H1 (cell line): ENCODE data around the gene MPPED1. TPM values are rescaled to one million over a fixed set of nuclear protein-coding genes. Genes with fewer than 3 reads are reported as not detected.

Experiments used
- CTCF ChIA-PET: fragments of 300-600 bp; sonication (Branson Sonifier 250); formaldehyde crosslinking; loops from one replicate; lab custom pipeline; 2021; ENCODE audit not compliant: partially characterized antibody; lab: Charles Lee
- POLR2A ChIA-PET: fragments of 300-600 bp; sonication (Branson Sonifier 250); formaldehyde crosslinking; loops from one replicate; lab custom pipeline; 2021; ENCODE audit warnings: inconsistent platforms; ENCODE audit not compliant: partially characterized antibody; lab: Charles Lee
- DNase-seq, 2 experiments: peaks; one replicate each; pipeline versions ENCODE4 v3.0.0 to v3.0.0-alpha.2; 2010 to 2022; ENCODE audit warnings: low spot score in 2 of 2, low read depth in 1 of 2, mixed read lengths in 1 of 2
- FAIRE-seq: peaks from 2 replicates; lab custom pipeline; 2011; peaks lifted over from hg19 to GRCh38; lab: Jason Lieb, UNC
- H2AFZ ChIP-seq: 2 replicates; pipeline ENCODE4 v1.8.1; 2012; ENCODE audit warnings: low read length, inconsistent platforms
- H2AK5ac ChIP-seq: 2 replicates; pipeline ENCODE4 v1.6.1; 2013; ENCODE audit warnings: low read depth, low read length
- H2BK120ac ChIP-seq: replicated peaks from 2 replicates; pipeline ENCODE3; 2013; ENCODE audit warnings: low read depth, low read length, inconsistent platforms
- H2BK12ac ChIP-seq: 2 replicates; pipeline ENCODE4 v1.6.1; 2013; ENCODE audit warnings: low read depth, low read length
- H2BK15ac ChIP-seq: 2 replicates; pipeline ENCODE4 v1.6.1; 2013; ENCODE audit warnings: low read length
- H2BK20ac ChIP-seq: 2 replicates; pipeline ENCODE4 v1.6.1; 2013; ENCODE audit warnings: low read length
- H2BK5ac ChIP-seq: 2 replicates; pipeline ENCODE4 v1.6.1; 2013; ENCODE audit warnings: low read depth, low read length
- H3K14ac ChIP-seq: 2 replicates; pipeline ENCODE4 v1.6.1; 2013; ENCODE audit warnings: inconsistent platforms; ENCODE audit not compliant: insufficient read length
- H3K18ac ChIP-seq: 2 replicates; pipeline ENCODE4 v1.6.1; 2013; ENCODE audit warnings: low read length; ENCODE audit errors: extremely low read depth
- H3K23ac ChIP-seq: 2 replicates; pipeline ENCODE4 v1.6.1; 2013; ENCODE audit warnings: inconsistent platforms; ENCODE audit not compliant: insufficient read length
- H3K23me2 ChIP-seq: 2 replicates; pipeline ENCODE4 v1.6.1; 2013; ENCODE audit warnings: low read depth, low read length
- H3K27ac ChIP-seq: 2 replicates; pipeline ENCODE4 v1.6.1; 2011; ENCODE audit warnings: low read depth, low read length, inconsistent platforms
- H3K27me3 ChIP-seq, 4 experiments: replicated peaks in 1 of 4; 1 replicate in 1 of 4; 2 replicates in 3 of 4; pipeline versions ENCODE4 v1.6.1 to v1.8.1; 2011 to 2013; ENCODE audit warnings: low read length in 3 of 4, mild to moderate bottlenecking in 3 of 4, inconsistent platforms in 2 of 4, mixed read lengths in 2 of 4, moderate library complexity in 1 of 4; ENCODE audit not compliant: control insufficient read depth in 3 of 4, insufficient read depth in 3 of 4; ENCODE audit errors: extremely low read depth in 1 of 4
- H3K36me3 ChIP-seq, 4 experiments: 2 replicates each; pipeline versions ENCODE4 v1.6.1 to v1.8.1; 2011 to 2013; ENCODE audit warnings: mild to moderate bottlenecking in 4 of 4, low read length in 3 of 4, moderate library complexity in 2 of 4, control low read depth in 1 of 4, inconsistent platforms in 1 of 4; ENCODE audit not compliant: insufficient read depth in 4 of 4, control insufficient read depth in 2 of 4
- H3K4ac ChIP-seq: replicated peaks from 2 replicates; pipeline ENCODE3; 2013; ENCODE audit warnings: low read length, low read depth, mixed read lengths, inconsistent platforms; ENCODE audit not compliant: insufficient read length
- H3K4me1 ChIP-seq, 4 experiments: replicated peaks in 1 of 4; 1 replicate in 1 of 4; 2 replicates in 3 of 4; pipeline versions ENCODE4 v1.6.1 to v1.8.1; 2011 to 2013; ENCODE audit warnings: low read length in 3 of 4, inconsistent platforms in 2 of 4, mixed read lengths in 1 of 4; ENCODE audit not compliant: insufficient read depth in 4 of 4, control insufficient read depth in 3 of 4
- H3K4me2 ChIP-seq, 2 experiments: 2 replicates each; pipeline versions ENCODE4 v1.6.1 to v1.8.1; 2011 to 2013; ENCODE audit warnings: low read depth in 2 of 2, low read length in 2 of 2, control low read depth in 1 of 2, inconsistent platforms in 1 of 2, mild to moderate bottlenecking in 1 of 2; ENCODE audit not compliant: insufficient read depth in 1 of 2
- H3K4me3 ChIP-seq, 4 experiments: fragments of 200-600, 300-600 bp in 1 of 4; sonication (generic), shearing (Covaris generic), sonication (Bioruptor Twin) in 1 of 4; 2 replicates each; pipeline versions ENCODE4 v1.5.1 to v1.8.1; 2011 to 2016; ENCODE audit warnings: low read length in 4 of 4, low read depth in 3 of 4, control low read depth in 2 of 4, inconsistent platforms in 2 of 4, mild to moderate bottlenecking in 2 of 4, mixed read lengths in 1 of 4, moderate library complexity in 1 of 4; ENCODE audit not compliant: insufficient read depth in 2 of 4; ENCODE audit errors: extremely low read depth in 1 of 4
- H3K56ac ChIP-seq: replicated peaks from 2 replicates; pipeline ENCODE3; 2013; ENCODE audit warnings: low read depth, mild to moderate bottlenecking, mixed read lengths, low read length, inconsistent platforms; ENCODE audit not compliant: insufficient read length
- H3K79me1 ChIP-seq: 2 replicates; pipeline ENCODE4 v1.6.1; 2013; ENCODE audit warnings: low read depth, low read length, control low read depth
- H3K79me2 ChIP-seq, 2 experiments: 2 replicates each; pipeline versions ENCODE4 v1.6.1 to v1.8.1; 2012 to 2013; ENCODE audit warnings: low read length in 2 of 2, mild to moderate bottlenecking in 2 of 2, inconsistent platforms in 1 of 2; ENCODE audit not compliant: insufficient read depth in 2 of 2, control insufficient read depth in 1 of 2
- H3K9ac ChIP-seq, 4 experiments: replicated peaks in 1 of 4; 1 replicate in 1 of 4; 2 replicates in 3 of 4; pipeline versions ENCODE4 v1.6.1 to v1.8.1; 2011 to 2013; ENCODE audit warnings: low read depth in 3 of 4, low read length in 3 of 4, control low read depth in 2 of 4, mild to moderate bottlenecking in 2 of 4, moderate library complexity in 2 of 4, inconsistent platforms in 1 of 4; ENCODE audit errors: extremely low read depth in 1 of 4
- H3K9me3 ChIP-seq, 2 experiments: 2 replicates each; pipeline versions ENCODE4 v1.6.1 to v1.8.1; 2012 to 2013; ENCODE audit warnings: mild to moderate bottlenecking in 2 of 2, moderate library complexity in 2 of 2, control low read depth in 1 of 2, inconsistent platforms in 1 of 2, low read depth in 1 of 2, low read length in 1 of 2, mixed read lengths in 1 of 2; ENCODE audit not compliant: insufficient read depth in 2 of 2
- H4K20me1 ChIP-seq, 2 experiments: replicated peaks in 1 of 2; 2 replicates each; pipeline versions ENCODE3 to v1.8.1; 2011 to 2013; ENCODE audit warnings: inconsistent platforms in 2 of 2, low read length in 2 of 2, mild to moderate bottlenecking in 1 of 2; ENCODE audit not compliant: insufficient read depth in 2 of 2, control insufficient read depth in 1 of 2
- H4K5ac ChIP-seq: 2 replicates; pipeline ENCODE4 v1.6.1; 2013; ENCODE audit warnings: low read length, low read depth, mixed read lengths, inconsistent platforms; ENCODE audit not compliant: insufficient read length
- H4K8ac ChIP-seq: 2 replicates; pipeline ENCODE4 v1.8.0; 2013; ENCODE audit warnings: mild to moderate bottlenecking, moderate library complexity, low read length, inconsistent platforms; ENCODE audit not compliant: insufficient read depth; ENCODE audit errors: extremely low read depth
- H4K91ac ChIP-seq: replicated peaks from 2 replicates; pipeline ENCODE3; 2013; ENCODE audit warnings: low read length, mixed read lengths, inconsistent platforms; ENCODE audit not compliant: insufficient read length
- CEBPB ChIP-seq: IDR thresholded peaks from 2 replicates; pipeline ENCODE4 v1.6.1; 2012; ENCODE audit warnings: low read depth, low read length
- CHD1 ChIP-seq: IDR thresholded peaks from 2 replicates; pipeline ENCODE4 v1.6.1; 2012; ENCODE audit warnings: low read depth, low read length, improper control_type of control experiment
- EZH2 ChIP-seq: fragments of 200-600 bp; sonication (generic); IDR thresholded peaks from 2 replicates; pipeline ENCODE4 v1.7.1; 2012; ENCODE audit warnings: low read depth, mild to moderate bottlenecking, moderate library complexity, low read length, inconsistent platforms; ENCODE audit not compliant: severe bottlenecking
- NRF1 ChIP-seq: IDR thresholded peaks from 2 replicates; pipeline ENCODE4 v1.6.1; 2011; ENCODE audit warnings: mild to moderate bottlenecking, low read depth, low read length, improper control_type of control experiment
- POLR2A ChIP-seq, 2 experiments: IDR thresholded peaks; 1 replicate in 1 of 2; 2 replicates in 1 of 2; pipeline ENCODE4 v1.6.1; 2011; ENCODE audit warnings: low read depth in 2 of 2, low read length in 2 of 2, mild to moderate bottlenecking in 2 of 2; ENCODE audit errors: control extremely low read depth in 1 of 2
- RAD21 ChIP-seq, 2 experiments: IDR thresholded peaks in 1 of 2; conservative IDR thresholded peaks in 1 of 2; 2 replicates each; pipeline ENCODE4 v1.6.1; 2011; ENCODE audit warnings: low read depth in 2 of 2, low read length in 2 of 2, improper control_type of control experiment in 1 of 2, inconsistent platforms in 1 of 2, mild to moderate bottlenecking in 1 of 2, moderate library complexity in 1 of 2
- TBP ChIP-seq: IDR thresholded peaks from 2 replicates; pipeline ENCODE4 v1.6.1; 2011; ENCODE audit warnings: low read depth, low read length, improper control_type of control experiment
- YY1 ChIP-seq: IDR thresholded peaks from 2 replicates; pipeline ENCODE4 v1.6.1; 2011; ENCODE audit warnings: low read depth, mild to moderate bottlenecking, low read length
- WGBS, 2 experiments: shearing (Covaris generic) in 1 of 2; methylation state at CpG; one replicate each; pipeline versions ENCODE4 v1.1.6 to v1.1.7; 2013 to 2015; ENCODE audit warnings: low lambda C conversion rate in 2 of 2, mixed read lengths in 2 of 2, inconsistent platforms in 1 of 2, low coverage in 1 of 2, missing lambda C conversion rate in 1 of 2; ENCODE audit not compliant: insufficient replicate concordance in 2 of 2, insufficient coverage in 1 of 2, insufficient read length in 1 of 2; ENCODE audit errors: extremely low coverage in 1 of 2, missing lambda C conversion rate in 1 of 2; 5-methylcytosine and 5-hydroxymethylcytosine counted together
- polyA plus RNA-seq, 7 experiments: library from polyadenylated mRNA; depleted of rRNA in 3 of 7; stranded (reverse) in 5 of 7; unstranded in 2 of 7; fragments of >200 nt in 5 of 7; fragments of 200-250 nt in 2 of 7; gene quantifications; 1 replicate in 5 of 7; 2 replicates in 1 of 7; 4 replicates in 1 of 7; pipeline versions ENCODE4 v1.2.1 to v1.2.3, GENCODE V29; 2011 to 2013; ENCODE audit warnings: missing spikeins in 2 of 7, mixed read lengths in 2 of 7
- total RNA-seq: library from RNA; stranded (reverse); fragmentation: NEBNext Ultra II Directional; extraction: Animal tissue kit (Norgen Biotek cat#: 25700); gene quantifications from 2 replicates; pipeline ENCODE4 v1.2.1, GENCODE V29; 2021
- TF ChIP-seq, protein P1 (sequence below): IDR thresholded peaks from 2 replicates; pipeline ENCODE4 v1.6.1; 2011; ENCODE audit warnings: low read length, improper control_type of control experiment

MPPED1 gene
- total and polyA plus RNA-seq, 2 of the 8 experiments (the other 6 are each of a cell fraction or from before 2014, with no cell fraction given): 0.29 to 0.37 TPM

DNA sequence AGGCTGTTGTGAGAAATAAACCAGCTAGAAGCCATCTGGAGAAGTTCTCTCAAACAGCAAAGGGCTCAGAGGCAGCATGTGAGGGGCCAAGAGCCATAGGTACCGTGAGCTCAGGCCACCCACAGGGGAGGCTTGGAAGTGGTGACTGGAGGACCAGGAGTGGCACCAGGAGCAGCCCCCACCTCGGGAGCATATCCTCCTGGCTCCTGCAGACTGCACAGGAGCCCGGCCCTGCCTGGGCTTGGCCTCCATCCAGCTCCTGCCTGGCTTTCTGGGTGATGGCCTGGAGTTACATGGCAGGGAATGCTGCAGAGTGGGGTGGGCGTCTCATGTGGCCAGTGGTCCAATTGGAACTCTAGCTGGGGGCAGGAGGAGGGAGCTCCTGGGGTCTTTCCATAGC, 4.2 kb upstream of the MPPED1 start:
- no peak overlapping the region for H4K8ac ChIP-seq
- H2AK5ac ChIP-seq: no peak overlapping the region
- FAIRE-seq (no peak), DNase-seq (no peak)
- no peak overlapping the region for H2BK120ac ChIP-seq
- CTCF ChIA-PET: interaction anchor here (0.5 to 2.4 kb wide), 10 partner anchors 10 to 556 kb away, joined by 3 to 14 read pairs (median 4); no protein-coding TSS in a partner anchor
- H3K27ac ChIP-seq: no peak overlapping the region
- no peak overlapping the region for H3K18ac ChIP-seq
- WGBS, 2 experiments: 73% methylated on average over 4 of the region's 4 CpGs; no CpG with 5 or more reads in 1 of the 2 experiments
- H3K9me3 ChIP-seq: no peaks in the 10 kb centered on the region
- H2AFZ ChIP-seq: no peak overlapping the region
- H3K36me3 ChIP-seq: no peaks in the 10 kb centered on the region
- H3K79me2 ChIP-seq: no peaks in the 10 kb centered on the region
- H4K20me1 ChIP-seq: peaks cover 0 to 2% of the 10 kb centered on the region in 2 experiments
- no peak overlapping the region for H3K9ac ChIP-seq
- no peaks in the 10 kb centered on the region for H3K79me1 ChIP-seq
- H4K5ac ChIP-seq: no peak overlapping the region
- POLR2A ChIA-PET: no interaction called here
- no peak overlapping the region for H3K14ac ChIP-seq
- no peak overlapping the region for H2BK12ac ChIP-seq
- H2BK5ac ChIP-seq: no peak overlapping the region
- no peak overlapping the region for H3K4me2 ChIP-seq
- H3K56ac ChIP-seq: no peak overlapping the region
- no peak overlapping the region for H3K23ac ChIP-seq
- H3K4ac ChIP-seq: no peak overlapping the region
- H4K91ac ChIP-seq: no peak overlapping the region
- peaks cover 13 to 30% (median 25%) of the 10 kb centered on the region in 4 experiments for H3K27me3 ChIP-seq
- H3K4me1 ChIP-seq: peaks cover 0 to 4% (median 2%) of the 10 kb centered on the region in 4 experiments; a peak in 6 of 7 replicates
- H2BK20ac ChIP-seq: no peak overlapping the region
- H3K4me3 ChIP-seq: no peak overlapping the region
- H2BK15ac ChIP-seq: no peak overlapping the region
- peaks cover 5% of the 10 kb centered on the region; the same call in 1 of the 2 replicates for H3K23me2 ChIP-seq
- TF ChIP-seq TBP (no peak), POLR2A (IDR thresholded peaks at IDR 0.05; ENCODE audit: control extremely low read depth in 1 of 2, low read depth in 2 of 2, low read length in 2 of 2) (no peak), CHD1 (no peak), NRF1 (no peak), YY1 (no peak), EZH2 (no peak), RAD21 (IDR thresholded peaks at IDR 0.05 in 1 of 2, conservative IDR thresholded peaks at IDR 0.05 in 1 of 2; ENCODE audit: low read depth in 2 of 2, low read length in 2 of 2) (no peak), CEBPB (no peak)
- TF ChIP-seq, protein P1, sequence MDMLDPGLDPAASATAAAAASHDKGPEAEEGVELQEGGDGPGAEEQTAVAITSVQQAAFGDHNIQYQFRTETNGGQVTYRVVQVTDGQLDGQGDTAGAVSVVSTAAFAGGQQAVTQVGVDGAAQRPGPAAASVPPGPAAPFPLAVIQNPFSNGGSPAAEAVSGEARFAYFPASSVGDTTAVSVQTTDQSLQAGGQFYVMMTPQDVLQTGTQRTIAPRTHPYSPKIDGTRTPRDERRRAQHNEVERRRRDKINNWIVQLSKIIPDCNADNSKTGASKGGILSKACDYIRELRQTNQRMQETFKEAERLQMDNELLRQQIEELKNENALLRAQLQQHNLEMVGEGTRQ: no peak
